Inflammatory macrophage treated with lipopolysaccharide for 4 hours (primary cell): ENCODE results near the gene ADARB2.
"Not testable (repeated sequence)": the region's sequence is repeated elsewhere in the genome, so short reads cannot be mapped to it uniquely, and the experiment has no call there.

Experiments
- DNase-seq: peaks from one replicate; pipeline ENCODE4 v3.0.0-alpha.2; 2020

ADARB2 gene

DNA sequence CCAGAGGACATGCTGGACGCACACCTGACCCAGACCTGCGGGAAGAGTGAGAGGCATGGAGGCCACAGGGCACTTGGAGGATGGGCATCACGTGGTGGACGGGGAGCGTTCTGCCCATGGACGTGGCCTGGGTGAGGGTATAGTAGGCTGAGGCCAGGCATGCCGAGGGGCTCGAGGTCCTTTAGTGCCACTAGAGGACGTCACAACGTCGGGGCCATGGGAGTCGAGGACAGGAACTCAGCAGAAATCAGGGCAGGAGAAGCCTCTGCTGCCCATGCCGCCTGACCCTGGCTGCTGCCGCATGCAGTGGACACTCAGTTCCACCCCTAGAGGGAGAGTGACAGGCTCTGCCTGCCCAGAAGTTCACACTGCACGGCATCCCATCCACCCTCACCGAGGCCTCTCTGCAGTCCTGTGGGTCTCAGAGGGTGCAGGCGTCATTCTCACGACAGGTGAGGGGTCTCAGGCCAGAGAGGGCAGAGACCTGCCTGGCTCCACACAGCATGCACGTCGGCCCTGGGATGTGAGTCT, 198.7 kb downstream of the ADARB2 start:
- no peak for DNase-seq

DNA sequence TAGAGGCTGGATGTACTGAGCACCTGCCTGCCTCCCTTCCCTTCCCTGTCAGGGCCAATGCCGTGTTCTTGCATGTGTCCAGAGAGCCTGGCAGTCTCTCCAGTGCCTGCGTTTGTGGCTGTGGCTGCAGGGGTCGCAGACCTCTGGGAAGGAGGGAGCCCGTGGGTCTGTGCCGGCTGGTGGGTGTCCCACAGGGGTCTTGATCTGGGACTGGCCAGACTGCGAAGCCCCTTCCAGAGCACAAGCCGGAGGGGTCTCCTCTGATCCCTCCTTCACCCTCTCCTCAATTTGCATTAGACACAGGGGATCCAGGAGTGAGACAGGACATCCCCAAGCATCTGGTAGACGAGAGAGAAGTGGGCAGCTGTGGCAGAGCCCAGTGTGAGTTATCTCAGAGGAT, 199.2 kb downstream of the ADARB2 start:
- no peak for DNase-seq

DNA sequence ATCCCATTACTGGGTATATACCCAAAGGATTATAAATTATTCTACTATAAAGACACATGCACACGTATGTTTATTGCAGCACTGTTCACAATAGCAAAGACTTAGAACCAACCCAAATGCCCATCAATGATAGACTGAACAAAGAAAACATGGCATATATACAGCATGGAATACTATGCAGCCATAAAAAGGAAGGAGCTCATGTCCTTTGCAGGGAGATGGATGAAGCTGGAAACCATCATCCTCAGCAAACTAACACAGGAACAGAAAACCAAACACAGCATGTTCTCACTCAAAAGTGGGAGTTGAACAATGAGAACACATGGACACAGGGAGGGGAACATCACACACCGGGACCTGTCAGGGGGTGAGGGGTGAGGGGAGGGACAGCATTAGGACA, 199.9 kb downstream of the ADARB2 start:
- DNase-seq, result not testable (repeated sequence)

DNA sequence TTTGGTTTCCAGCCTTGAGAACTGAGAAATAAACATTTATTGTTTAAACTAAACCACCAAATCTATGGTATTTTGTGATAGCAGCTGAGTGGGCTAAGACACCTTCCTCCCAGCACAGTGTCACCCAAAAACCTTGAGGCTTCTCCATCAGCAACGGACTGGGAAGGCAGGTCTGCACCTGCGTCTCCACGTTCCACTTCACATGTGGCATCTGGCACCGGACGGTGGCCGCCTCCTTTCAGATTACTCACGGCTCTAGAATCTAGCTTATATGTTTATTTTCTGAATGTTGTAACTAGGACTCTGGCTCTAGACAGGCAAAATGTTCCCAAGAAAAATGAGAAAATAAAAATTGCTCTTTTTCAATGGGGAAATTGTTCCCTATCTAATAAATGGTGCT, 201.0 kb downstream of the ADARB2 start:
- DNase-seq, result no peak

DNA sequence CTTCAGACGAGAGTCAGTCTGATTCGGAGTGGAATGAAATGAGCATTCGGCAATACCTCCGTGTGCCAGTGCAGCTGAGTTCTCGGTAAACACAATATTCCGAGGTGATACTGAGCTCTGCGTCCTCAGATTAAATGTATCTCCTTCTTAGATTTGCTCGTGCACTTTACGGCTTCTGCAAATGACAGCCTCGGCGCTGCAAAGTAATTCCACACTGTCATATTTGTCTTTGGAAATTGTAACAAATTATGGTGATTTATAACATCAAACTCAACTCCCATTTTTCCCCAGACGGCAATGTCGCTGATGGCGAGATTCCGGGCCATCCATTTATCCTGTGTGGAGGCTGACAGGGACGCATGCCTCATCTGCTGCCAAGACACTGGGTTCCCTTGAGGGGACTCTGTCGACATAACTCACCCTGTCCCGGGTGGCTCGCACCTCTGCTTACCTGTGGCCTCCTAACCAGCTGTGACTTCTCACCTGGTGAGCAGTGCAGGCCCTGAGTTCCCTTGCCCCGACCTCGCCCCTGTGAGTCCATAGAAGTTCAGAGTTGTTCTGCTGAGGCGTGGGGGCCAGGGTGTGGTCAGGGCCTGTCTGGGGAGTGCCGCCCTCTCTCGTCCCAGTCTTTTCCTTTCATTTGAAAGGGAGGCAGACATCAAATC, 201.9 kb downstream of the ADARB2 start:
- DNase-seq, result no peak

DNA sequence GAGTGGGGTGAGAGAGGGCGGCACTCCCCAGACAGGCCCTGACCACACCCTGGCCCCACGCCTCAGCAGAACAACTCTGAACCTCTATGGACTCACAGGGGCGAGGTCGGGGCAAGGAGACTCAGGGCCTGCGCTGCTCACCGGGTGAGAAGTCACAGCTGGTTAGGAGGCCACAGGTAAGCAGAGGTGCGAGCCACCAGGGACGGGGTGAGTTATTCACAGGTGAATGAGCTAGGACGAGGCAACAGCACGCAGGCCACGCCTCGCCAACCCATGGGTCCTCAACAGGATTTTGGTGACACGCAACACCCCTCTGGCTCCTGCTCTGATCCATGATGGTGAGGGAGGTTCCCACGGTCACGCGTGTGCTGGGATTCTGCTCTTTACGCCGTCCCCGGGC, 202.5 kb downstream of the ADARB2 start:
- DNase-seq, result no peak

DNA sequence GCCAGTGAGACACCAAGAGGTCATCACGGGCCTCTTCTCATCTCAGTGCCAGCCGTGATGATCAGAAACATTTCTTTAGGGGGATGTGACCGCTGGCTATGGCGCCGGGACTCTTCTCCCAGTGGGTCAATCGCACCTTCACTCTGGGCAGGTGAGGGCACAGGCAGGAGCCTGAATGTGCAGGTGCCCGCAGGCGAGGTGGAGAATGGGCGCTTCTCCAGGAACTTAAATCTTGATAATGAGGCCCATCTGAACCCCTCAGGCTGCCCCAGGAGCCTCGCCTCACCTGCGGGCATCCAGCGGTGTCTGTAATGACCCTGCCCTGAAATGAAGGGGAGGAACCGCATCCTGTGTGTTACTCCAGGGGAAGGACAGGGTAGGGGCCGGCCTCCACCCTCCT, 204.7 kb downstream of the ADARB2 start:
- no peak for DNase-seq

DNA sequence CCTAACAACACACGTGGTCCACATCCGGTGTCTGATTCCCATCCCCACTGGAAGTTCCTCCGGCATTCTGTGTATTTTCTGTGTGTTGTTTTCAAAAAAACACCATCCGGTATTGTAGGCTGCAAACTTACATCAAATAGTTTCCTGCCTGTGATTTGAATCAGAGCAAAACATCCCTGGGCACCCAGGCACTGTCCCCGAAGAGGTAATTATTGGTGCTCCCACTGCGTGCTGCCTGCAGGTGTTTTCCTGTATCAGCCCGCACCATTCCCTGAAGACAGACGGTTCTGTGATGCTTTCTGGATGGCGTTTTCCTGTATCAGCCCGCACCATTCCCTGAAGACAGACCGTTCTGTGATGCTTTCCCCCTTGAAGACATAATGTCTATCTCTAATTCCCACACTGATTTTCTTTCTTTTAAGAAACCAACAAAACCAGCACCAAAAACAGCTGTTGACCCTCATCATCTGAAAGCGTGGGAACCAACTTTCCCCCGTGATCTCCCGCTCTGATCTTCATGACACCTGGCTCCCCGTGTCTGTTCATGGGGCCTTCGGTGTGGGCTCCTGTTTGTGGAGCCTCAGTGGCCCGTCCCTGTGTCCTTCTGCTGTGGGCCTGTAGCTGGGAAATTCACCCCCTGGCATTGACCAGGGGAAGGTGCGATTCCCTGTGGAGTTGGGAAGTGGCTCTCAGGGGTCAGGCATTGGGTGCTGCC, 205.3 kb downstream of the ADARB2 start:
- DNase-seq, result no peak

DNA sequence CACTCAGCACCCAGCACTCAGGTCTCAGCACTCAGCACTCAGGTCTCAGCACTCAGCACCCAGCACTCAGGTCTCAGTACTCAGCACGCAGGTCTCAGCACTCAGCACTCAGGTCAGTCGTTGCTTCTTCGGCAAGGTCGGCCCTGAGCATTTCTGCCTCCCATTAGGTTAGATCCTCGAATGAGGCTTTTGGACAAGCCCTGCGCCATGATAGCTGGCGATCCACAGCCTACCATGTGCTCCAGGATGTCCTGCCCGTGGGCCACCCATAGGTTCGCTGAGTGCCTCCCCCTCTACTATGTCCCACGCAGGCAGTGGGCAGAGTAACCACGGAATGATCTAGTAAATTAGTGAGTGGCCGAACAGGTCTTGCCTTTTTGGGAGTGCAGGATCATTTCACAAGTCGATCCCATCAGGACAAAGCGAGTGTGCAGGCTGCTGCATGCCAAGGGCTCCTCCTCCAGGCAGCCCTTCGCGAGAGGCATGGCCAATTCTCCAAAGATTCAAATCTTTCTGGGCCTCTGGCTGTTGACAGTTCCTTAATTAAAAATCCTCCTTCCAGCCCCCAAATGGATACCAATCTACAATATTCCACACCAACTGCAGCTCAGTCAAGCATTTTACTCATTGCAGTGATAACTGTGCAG, 206.3 kb downstream of the ADARB2 start:
- DNase-seq, result no peak

DNA sequence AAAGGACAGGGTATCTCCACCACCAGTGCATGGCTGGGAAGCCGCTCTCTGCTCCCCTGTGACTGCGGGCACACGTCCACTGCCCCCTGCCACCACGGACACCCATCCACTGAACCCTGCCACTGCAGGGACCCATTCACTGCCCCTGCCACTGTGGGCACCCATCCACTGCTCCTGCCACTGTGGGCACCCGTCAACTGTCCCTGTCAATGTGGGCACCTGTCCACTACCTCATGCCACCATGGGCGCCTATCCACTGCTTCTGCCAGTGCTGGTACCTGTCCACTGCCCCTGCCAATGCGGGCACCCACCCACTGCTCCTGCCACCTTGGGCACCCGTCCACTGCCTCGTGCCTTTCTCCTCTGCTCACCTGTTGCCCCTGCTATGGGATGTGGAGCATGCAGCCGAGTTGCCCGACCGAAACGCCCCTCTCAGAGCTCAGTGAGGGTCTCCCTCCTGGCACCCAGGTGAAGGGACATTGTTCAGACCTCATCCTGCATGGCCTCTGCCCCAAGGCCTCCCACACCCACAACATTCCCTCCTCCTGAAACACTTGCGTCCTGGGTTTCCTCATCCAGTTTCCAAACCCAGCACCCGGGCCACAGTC, 207.4 kb downstream of the ADARB2 start:
- DNase-seq, result no peak

DNA sequence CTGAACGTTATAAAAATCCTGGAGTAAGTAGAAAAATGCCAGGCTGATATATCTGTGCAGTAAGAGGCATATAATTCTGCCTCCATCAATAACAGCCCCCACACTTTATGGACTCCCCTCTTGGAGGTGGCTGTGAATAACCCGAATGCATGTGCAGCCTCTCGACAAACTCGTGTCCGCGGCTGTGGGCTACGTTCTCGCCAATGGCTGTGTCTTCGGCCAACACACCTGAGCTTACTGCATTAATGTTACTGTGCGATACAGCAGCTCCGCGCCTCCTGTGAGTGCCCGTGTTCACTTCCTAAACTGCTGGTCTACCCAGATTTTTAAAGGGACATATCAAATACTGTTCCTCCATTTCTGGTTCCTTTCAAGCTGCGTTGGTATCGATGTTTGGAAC, 209.4 kb downstream of the ADARB2 start:
- DNase-seq, result no peak

DNA sequence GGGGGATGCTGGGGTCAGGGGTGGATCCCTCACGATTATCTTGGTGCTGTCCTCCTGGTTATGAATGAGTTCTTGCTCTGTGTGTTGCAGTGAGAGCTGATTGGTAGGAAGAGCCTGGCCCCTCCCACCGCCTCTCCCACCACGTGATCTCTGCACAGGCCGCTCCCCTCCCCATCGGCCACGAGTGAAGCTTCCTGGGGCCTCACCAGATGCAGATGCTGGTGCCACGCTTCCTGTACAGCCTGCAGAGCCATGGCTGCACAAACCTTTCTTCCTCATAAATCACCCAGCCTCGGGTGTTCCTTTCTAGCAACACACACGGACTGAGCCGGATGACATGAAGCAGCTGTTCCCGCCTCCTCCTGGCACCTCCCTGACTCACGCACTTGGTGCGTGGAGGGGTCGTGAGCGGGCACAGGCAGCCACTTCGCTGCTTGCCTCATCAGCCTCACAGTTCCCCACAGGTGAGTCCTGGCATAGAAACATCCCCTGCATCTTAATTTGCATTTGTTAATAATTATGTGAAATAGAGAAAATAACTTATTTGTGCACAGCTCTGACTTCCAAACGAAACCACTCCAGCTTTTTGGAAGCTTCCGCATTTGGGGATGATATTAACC, 210.8 kb downstream of the ADARB2 start:
- no peak for DNase-seq

DNA sequence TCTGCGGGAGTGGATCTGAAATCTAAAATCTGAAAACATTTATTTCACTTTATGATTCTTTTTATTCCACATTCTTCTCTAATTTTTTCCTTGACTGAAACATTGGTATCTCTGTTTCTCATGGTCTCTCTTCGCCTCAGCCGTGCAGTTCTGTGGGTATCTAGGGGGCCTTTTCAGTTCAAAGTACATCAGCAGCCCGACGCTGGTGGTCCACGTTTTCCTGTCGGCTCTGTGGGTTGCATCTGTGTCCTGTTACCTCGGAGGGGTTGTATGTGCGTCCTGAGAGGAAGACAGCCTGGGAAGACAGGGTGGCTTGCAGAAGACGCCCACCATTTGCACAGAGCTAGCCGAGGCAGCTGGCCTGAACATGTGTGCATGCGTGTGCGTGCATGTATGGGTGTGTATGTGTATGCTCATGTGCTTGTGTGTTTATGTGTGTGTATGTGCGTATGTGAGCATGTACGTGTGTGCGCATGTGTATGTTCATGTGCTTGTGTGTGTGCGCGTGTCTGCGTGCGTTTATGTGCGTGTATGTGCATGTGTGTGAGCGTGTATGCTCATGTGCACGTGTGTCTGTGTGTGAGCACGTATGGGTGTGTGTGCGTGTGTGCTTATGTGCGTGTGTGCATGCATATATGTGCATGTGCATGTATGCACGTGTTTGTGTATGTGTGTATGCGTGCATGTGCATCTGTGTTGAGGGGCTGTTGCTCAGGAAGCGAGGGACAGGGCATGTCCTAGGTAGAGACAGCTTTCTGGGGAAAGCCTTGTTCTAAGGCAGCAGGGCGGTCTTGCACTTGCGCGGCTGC, 211.8 kb downstream of the ADARB2 start:
- DNase-seq, result no peak

DNA sequence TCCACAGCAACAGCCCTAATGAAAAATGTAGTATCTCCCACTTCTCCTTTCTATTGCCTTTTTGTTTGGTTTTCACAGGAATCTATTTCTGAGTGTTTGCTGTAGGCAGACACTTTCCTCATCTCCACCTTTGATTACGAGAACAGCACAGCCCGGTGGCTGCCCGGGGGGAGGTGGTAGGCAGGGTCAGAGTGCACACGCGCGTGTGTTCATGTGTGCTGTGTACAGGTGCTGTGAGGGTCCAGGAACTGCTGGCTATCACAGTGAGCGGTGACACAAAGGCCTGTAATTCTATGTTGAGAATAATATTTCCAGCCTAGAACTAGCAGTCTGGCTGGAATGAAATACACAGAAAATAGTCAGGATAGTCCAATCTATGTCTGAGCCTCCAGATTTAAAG, 212.8 kb downstream of the ADARB2 start:
- no peak for DNase-seq

DNA sequence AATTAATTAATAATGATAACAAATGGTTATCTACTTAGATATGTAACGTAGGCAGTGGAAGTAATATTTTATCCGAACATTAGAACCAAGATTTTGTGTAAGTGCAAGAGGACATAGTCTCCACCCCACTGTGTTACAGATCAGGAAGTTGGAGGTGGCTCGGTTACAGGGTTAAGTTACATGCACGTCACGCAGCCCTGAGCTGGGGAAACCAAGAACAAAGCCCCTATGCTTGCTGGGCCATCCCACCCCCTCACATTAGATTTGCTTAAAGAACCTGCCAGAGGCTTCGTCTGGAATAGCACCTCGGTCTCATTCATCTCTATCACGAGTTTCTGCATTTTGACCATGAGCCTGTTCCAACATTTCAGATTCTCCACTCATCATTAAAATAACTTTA, 214.1 kb downstream of the ADARB2 start:
- no peak for DNase-seq

DNA sequence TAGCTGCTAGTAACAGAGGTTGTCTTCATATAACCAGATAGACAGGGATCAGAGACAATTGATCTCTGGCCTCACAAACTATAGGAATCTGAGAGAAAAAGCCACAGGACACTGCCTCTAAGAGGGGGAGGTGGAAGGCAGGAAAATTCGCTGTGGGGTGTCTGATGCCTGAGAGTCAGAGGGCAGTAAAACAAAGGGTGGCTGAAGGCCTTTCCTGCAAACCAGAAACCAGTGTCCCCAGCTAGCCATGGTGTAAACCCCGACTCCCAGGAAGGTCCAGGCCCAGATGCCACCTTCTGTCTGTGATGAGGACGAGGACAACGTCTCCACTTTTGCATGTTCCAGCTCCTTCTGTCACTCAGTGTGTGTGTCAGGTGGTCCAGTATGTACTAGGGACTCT, 215.1 kb downstream of the ADARB2 start:
- DNase-seq, result no peak

DNA sequence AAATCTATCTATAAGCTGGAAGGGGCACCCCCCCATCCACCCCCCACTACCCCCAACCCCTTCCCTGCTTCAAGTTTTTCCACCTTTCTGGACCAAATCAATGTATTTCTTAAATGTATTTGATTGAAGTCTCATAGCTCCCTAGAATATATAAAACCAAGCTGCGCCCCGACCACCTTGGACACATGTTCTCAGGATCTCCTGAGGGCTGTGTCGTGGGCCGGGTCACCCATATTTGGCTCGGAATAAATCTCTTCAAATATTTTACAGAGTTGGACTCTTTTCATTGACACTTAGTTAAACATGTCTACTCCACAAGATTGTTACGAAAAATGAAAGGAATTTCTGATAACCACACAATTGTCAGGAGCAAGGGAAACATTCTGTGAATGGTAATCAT, 215.6 kb downstream of the ADARB2 start:
- DNase-seq, result no peak

DNA sequence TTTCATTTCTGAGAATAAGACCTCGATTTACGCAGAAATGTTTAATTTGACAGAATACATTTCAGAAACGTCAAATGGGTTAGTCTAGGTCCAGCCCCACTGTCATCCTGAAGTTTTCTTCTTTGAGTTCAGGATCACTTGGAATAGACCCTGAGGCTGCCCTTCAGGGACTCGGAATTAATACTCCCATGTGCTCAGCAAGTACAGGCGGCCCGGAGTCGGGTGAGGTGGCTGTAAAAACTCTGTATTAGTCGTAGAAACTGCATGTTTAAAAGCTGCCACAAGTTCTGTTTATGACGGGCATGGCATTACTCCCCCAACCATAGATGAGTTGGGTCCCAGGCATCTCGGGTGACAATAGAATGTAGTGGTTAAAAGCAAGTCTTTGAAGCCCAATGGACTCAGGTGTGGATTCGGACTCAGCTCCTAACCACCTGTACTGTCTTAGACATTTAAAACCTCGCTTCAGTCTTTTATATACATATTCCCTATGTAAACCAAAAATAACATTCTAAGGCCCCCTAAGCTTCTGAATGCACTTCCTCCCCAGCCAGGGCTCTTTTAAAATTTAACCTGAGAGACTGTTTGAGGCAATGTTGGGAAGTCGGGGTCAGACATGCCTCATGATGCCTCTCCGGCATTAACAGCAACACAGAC, 216.3 kb downstream of the ADARB2 start:
- DNase-seq, result no peak

DNA sequence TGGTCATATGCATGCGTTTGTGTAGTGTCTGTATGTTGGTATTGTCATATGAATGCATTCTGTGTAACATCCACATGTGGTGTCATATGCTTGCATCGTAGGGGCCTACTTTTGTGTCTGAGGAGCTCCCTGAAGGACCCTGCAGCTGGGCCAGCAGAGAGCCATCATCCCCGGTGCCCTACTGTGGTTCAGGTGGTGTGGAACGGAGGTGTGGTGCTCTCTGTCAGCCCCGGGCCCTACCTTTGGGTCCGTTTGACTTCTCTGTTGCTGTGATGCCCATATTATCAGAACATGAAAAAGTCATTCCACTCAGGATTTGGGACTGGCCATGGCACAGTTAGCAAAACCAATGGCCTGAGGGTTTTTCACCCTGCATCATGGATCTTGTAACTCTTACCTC, 217.9 kb downstream of the ADARB2 start:
- no peak for DNase-seq

DNA sequence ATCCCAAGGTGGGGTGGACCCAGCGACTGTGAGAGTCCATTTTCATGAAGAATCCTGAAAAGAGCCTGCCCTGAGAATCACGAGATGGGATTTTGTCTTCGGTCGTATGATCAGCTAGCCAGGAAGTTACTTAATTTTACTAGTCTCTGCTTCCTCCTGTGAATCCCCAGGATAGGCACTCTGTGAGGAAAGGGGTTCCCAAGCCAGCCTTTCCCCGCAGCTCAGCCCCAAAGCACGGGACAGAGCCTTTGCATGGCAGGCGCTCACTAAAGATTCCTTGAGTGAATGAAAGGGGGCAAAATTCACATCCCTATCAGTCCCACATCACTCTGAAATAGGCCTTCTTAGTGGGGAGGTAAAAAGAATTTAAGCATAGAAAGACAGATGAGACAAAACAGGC, 219.6 kb downstream of the ADARB2 start:
- no peak for DNase-seq

DNA sequence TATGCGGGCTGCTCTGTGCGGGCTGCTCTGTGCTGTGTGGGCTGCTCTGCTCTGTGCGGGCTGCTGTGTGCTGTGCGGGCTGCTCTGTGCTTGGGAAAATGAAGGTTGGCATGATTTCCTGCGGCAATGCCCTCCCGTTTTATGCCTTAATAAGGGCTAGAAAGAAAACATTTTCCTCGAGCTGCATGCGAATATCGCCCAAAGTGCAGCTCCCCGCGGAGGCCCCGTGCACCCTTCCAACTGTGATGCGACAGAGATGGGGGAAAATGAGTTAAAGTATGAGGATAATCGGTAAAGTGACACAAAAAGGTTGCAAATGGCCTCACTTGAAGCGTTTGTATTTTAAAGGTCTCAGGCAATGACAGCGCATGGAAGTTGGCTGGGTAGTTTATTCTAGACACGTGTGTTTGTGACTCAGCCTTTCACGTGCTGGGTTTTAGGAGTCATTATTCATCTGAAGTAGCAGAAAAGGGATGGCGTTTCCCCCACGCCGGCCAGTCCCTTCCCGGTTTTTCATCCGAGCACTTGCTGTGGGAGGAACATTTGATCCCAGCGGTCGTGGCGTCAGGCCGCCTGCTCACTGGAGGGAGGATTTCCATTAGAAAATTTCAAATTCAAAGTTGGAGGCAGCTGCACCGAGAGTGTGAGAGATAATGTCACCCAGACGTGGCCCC, 220.7 kb downstream of the ADARB2 start:
- no peak for DNase-seq
